Measurements from ENCODE around the gene B4GALT5. TPM values are rescaled to one million over a fixed set of nuclear protein-coding genes. Genes with fewer than 3 reads are reported as not detected.
A peak's percentile ranks its signal among the peaks of the same experiment; 100 is the strongest.

The B4GALT5 gene
- total and polyA plus RNA-seq, 2 donors (not counting 1 experiment from before 2014, with no cell fraction given): 21.0 to 28.0 TPM

- no peaks in the 10 kb centered on the region for H3K27me3 ChIP-seq (ENCODE audit: control insufficient read depth, insufficient read depth, low read length)
- no peaks in the 10 kb centered on the region for H3K4me1 ChIP-seq (ENCODE audit: control insufficient read depth, extremely low read depth, insufficient read depth, low read length)
- no peaks in the 10 kb centered on the region for H3K9me3 ChIP-seq (ENCODE audit: control insufficient read depth, insufficient read depth, low read depth, low read length)
- H4K20me1 ChIP-seq (ENCODE audit: control insufficient read depth, extremely low read depth, insufficient read depth, low read length): no peaks in the 10 kb centered on the region
- H3K79me2 ChIP-seq (ENCODE audit: control insufficient read depth, insufficient read depth, low read length): no peaks in the 10 kb centered on the region
- no peak overlapping the region for H3K27ac ChIP-seq (ENCODE audit: insufficient read depth, low read length)
- peaks cover 11% of the 10 kb centered on the region for H3K36me3 ChIP-seq (ENCODE audit: control insufficient read depth, insufficient read depth, low read length)
- no peak for DNase-seq (ENCODE audit: low read depth in 2 of 2)
- no peak overlapping the region for H3K4me2 ChIP-seq (ENCODE audit: extremely low read depth, insufficient read depth, low read length)
- TF ChIP-seq CTCF (conservative IDR thresholded peaks at IDR 0.05 in 1 of 2, IDR thresholded peaks at IDR 0.05 in 1 of 2; ENCODE audit: low read depth in 1 of 2, low read length in 2 of 2) (no peak), EZH2 (IDR thresholded peaks at IDR 0.05; ENCODE audit: low read length, missing control alignments) (no peak)
- no peak overlapping the region for H3K4me3 ChIP-seq (replicated peaks in 1 of 4; ENCODE audit: control extremely low read depth in 1 of 4, insufficient read depth in 1 of 4, low read depth in 3 of 4, low read length in 4 of 4)
- H2AFZ ChIP-seq (ENCODE audit: low read length): no peak overlapping the region
- H3K9ac ChIP-seq (ENCODE audit: insufficient read depth, low read length): no peak overlapping the region
These were observed 77.8 kb downstream of the B4GALT5 start for GRCh38 chr20:49635866-49636265.

GRCh38 chr20:49635166-49635565, 78.5 kb downstream of the B4GALT5 start:
- TF ChIP-seq CTCF (conservative IDR thresholded peaks at IDR 0.05 in 1 of 2, IDR thresholded peaks at IDR 0.05 in 1 of 2; ENCODE audit: low read depth in 1 of 2, low read length in 2 of 2): no peak
- no peak for TF ChIP-seq EZH2 (IDR thresholded peaks at IDR 0.05; ENCODE audit: low read length, missing control alignments)
- no peak overlapping the region for H3K27ac ChIP-seq (ENCODE audit: insufficient read depth, low read length)
- no peaks in the 10 kb centered on the region for H3K9me3 ChIP-seq (ENCODE audit: control insufficient read depth, insufficient read depth, low read depth, low read length)
- no peak overlapping the region for H3K4me2 ChIP-seq (ENCODE audit: extremely low read depth, insufficient read depth, low read length)
- no peaks in the 10 kb centered on the region for H4K20me1 ChIP-seq (ENCODE audit: control insufficient read depth, extremely low read depth, insufficient read depth, low read length)
- H3K4me3 ChIP-seq (replicated peaks in 1 of 4; ENCODE audit: control extremely low read depth in 1 of 4, insufficient read depth in 1 of 4, low read depth in 3 of 4, low read length in 4 of 4): no peak overlapping the region
- H3K27me3 ChIP-seq (ENCODE audit: control insufficient read depth, insufficient read depth, low read length): no peaks in the 10 kb centered on the region
- H3K79me2 ChIP-seq (ENCODE audit: control insufficient read depth, insufficient read depth, low read length): no peaks in the 10 kb centered on the region
- H3K4me1 ChIP-seq (ENCODE audit: control insufficient read depth, extremely low read depth, insufficient read depth, low read length): no peaks in the 10 kb centered on the region
- peak in 1 of 2 donors; percentile 37 for DNase-seq (ENCODE audit: low read depth in 2 of 2)
- H3K9ac ChIP-seq (ENCODE audit: insufficient read depth, low read length): no peak overlapping the region
- H2AFZ ChIP-seq (ENCODE audit: low read length): no peak overlapping the region
- peaks cover 10% of the 10 kb centered on the region for H3K36me3 ChIP-seq (ENCODE audit: control insufficient read depth, insufficient read depth, low read length)

- H2AFZ ChIP-seq (ENCODE audit: low read length): no peak overlapping the region
- DNase-seq (ENCODE audit: low read depth in 2 of 2): no peak
- H3K9me3 ChIP-seq (ENCODE audit: control insufficient read depth, insufficient read depth, low read depth, low read length): no peaks in the 10 kb centered on the region
- H4K20me1 ChIP-seq (ENCODE audit: control insufficient read depth, extremely low read depth, insufficient read depth, low read length): no peaks in the 10 kb centered on the region
- H3K4me1 ChIP-seq (ENCODE audit: control insufficient read depth, extremely low read depth, insufficient read depth, low read length): no peaks in the 10 kb centered on the region
- no peaks in the 10 kb centered on the region for H3K79me2 ChIP-seq (ENCODE audit: control insufficient read depth, insufficient read depth, low read length)
- peaks cover 7% of the 10 kb centered on the region for H3K36me3 ChIP-seq (ENCODE audit: control insufficient read depth, insufficient read depth, low read length)
- no peak overlapping the region for H3K4me3 ChIP-seq (replicated peaks in 1 of 4; ENCODE audit: control extremely low read depth in 1 of 4, insufficient read depth in 1 of 4, low read depth in 3 of 4, low read length in 4 of 4)
- H3K9ac ChIP-seq (ENCODE audit: insufficient read depth, low read length): no peak overlapping the region
- H3K4me2 ChIP-seq (ENCODE audit: extremely low read depth, insufficient read depth, low read length): no peak overlapping the region
- H3K27ac ChIP-seq (ENCODE audit: insufficient read depth, low read length): no peak overlapping the region
- H3K27me3 ChIP-seq (ENCODE audit: control insufficient read depth, insufficient read depth, low read length): no peaks in the 10 kb centered on the region
- TF ChIP-seq CTCF (conservative IDR thresholded peaks at IDR 0.05 in 1 of 2, IDR thresholded peaks at IDR 0.05 in 1 of 2; ENCODE audit: low read depth in 1 of 2, low read length in 2 of 2) (no peak), EZH2 (IDR thresholded peaks at IDR 0.05; ENCODE audit: low read length, missing control alignments) (no peak)
These were observed 79.6 kb downstream of the B4GALT5 start for GRCh38 chr20:49634116-49634515.

All from fibroblast of lung (primary cell).